GM11168 (cell line): ENCODE results near the gene WASHC3.
"Not testable (repeated sequence)": the region's sequence is repeated elsewhere in the genome, so short reads cannot be mapped to it uniquely, and the experiment has no call there.

Experiments
- in situ Hi-C: fragments of 300-500 bp; cut with MboI; formaldehyde crosslinking; loops from one replicate; pipeline ENCODE4 v1.12.0; 2022; ENCODE audit warnings: low sequenced_read_pairs; ENCODE audit not compliant: unreplicated experiment

Gene WASHC3, protein sequence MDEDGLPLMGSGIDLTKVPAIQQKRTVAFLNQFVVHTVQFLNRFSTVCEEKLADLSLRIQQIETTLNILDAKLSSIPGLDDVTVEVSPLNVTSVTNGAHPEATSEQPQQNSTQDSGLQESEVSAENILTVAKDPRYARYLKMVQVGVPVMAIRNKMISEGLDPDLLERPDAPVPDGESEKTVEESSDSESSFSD

DNA sequence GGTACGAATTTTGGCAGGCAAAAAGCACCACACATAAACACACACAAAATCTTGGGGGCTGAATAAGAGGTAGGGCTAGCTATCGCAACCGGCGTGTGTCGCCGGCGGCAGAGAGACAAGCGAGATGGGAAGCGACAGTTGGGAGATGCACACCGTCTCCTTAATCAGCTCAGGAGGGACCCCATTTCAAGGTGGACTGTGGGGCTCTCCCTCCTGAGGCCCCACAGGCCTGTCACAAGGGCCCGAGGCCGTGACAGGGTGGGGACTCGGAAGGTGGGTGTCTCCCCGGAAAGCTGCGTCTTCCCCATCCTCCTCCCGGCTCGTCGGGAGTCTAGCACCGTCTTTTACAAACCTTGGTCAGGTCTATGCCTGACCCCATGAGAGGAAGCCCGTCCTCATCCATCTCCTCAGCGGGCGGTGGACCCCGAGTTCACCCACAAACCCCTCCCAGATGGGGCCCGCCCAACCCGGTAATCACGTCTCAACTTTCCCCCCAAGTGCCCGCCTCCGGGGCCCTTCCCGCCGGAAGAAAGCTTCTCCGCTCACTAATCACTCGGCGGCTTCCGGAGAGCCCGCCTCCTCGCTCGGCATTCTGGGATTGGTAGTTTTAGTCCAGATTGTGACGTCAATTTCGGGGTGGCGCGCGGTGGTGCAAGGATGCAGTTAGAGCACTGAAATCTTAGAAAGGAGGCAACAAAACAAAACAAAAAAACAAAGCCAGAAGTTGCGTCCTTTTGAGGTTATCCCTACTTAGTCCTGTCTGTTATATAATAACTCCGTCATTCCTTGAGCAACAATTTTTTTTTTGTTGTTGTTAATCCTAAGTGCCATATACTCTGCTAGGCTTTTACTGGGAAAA is at the start of gene WASHC3:
TSS of gene WASHC3 (minus strand) at position 432 of the 859 bp plus-strand sequence. CDS start at position 403, 29 bp downstream.
- in situ Hi-C loops: no loop called here

DNA sequence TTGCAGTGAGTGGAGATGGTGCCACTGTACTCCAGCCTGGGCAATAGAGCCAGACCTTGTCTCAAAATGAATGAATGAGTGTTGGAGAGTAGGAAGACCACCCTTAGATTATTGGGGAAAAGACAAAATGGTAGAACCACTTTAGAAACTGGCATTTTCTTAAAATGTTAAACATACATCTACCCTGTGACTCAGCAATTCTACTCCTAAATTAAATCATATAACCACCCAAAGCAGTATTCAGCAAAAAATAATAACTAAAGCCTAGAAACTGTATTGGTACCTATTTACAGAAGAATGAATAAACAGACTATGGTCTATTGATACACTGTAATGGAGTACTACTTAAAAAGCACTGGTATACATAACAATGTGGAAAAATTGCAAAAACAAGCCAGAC is 49.0 kb upstream of the WASHC3 start:
- in situ Hi-C loops: no loop called here

DNA sequence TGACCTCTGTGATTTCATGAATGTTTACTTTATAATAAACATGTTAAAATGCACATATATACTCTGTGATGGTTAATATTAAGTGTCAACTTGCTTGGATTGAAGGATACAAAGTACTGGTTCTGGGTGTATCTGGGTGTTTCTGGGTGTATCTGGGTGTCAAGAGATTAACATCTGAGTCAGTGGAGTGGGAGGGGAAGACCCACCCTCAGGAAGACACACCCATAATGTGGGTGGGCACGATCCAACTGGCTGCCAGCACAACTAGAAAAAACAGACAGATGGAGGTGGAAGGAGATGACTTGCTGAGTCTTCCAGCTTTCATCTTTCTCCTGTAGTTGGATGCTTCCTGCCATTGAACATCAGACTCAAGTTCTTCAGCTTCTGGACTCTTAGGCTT is 46.2 kb upstream of the WASHC3 start:
- in situ Hi-C loops: no loop called here

DNA sequence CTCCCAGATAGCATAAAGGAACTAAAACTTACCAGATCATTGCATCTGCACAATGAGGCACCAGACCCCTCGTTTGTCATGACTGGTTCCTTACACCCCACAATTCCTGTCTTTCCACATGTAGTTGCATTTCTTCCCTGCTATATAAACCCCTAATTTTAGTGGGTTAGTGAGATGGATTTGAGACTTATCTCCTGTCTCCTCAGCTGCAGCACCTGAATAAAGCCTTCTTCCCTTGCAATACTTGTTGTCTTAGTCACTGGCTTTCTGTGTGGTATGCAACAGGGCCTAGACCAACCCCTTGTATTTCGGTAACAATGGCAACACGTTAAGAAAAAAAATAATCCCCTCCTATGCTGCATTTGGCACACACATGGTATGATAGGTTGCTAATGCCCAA is 45.1 kb upstream of the WASHC3 start:
- in situ Hi-C loops: no loop called here

DNA sequence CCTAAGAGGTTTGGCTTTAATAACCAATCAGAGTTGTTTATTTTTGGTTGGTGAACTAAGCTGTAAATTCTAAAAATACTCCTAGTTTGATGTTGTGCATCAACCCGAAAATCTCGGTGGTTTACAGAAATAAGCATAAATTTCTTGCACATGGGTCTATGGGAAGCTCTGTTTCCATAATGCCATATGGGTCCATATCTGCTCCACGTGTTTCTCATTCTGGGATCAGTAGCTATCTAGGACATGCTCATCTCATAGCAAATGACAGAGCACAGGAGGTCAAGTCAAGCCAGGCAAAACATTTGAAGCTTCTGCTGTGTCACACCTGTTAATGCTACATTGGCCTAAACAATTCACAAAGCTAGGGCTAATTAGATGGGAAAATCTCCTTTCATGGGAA is 35.1 kb upstream of the WASHC3 start:
- in situ Hi-C loops: no loop called here

DNA sequence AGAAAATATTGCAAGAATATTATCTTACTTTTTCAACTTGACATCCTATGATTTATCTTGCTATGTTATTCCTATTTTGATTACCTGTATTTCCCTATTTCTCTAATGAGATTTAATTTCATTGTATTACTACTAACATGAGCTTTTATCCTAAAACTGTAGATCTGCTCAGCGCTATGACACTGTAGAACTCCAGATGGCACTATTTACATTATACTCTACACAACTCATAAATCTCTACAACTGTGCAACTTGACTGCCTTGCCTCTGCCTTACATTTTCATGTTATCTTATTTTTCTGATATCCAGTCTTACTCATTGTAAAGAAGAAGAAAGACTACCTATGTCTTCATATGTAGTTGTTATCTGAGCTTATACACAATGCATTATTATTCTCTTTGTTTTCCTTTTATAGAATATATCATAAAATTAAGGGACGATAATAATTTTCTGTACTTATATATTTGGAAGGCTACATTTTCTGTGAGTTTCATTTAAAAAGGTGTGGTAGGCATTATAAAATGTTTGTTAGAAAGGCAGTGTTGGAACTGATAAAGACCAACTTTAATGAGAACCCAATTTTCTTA is 34.0 kb upstream of the WASHC3 start:
- in situ Hi-C loops: no loop called here

DNA sequence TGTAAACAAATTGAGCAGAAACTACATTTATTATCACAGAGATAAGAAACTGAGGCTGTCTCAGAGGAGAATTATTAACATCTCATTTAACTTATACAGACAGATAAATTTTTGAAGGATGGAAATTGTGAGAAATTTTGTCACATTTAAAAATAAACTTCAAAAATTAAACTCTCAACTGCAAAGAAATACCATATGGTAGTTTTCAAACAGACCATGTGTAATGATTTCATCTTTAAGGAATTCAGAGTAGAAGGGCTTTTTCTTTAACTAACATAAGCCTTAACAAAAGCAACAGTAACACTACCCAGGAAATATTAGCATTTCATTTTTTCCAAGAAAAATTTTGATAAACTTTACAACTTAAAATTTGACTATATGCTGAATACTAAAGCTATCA is 31.5 kb upstream of the WASHC3 start:
- in situ Hi-C loops: no loop called here

DNA sequence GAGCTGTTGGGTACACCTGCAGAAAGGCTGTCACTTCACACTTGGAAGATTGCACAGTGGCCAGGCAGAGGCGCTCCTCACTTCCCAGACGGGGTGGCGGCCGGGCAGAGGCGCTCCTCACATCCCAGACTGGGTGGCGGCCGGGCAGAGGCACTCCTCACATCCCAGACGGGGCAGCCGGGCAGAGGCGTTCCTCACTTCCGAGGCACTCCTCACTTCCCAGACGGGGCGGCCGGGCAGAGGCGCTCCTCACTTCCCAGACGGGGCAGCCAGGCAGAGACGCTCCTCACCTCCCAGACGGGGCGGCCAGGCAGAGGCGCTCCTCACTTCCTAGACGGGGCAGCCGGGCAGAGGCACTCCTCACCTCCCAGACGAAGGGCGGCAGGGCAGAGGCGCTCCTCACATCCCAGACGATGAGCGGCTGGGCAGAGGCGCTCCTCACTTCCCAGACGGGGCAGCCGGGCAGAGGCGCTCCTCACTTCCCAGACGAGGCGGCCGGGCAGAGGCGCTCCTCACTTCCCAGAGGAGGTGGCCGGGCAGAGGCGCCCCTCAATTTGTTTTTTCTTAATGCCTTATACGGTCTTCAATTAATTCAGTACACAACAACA is 27.5 kb upstream of the WASHC3 start:
- in situ Hi-C loops: not testable (repeated sequence)

DNA sequence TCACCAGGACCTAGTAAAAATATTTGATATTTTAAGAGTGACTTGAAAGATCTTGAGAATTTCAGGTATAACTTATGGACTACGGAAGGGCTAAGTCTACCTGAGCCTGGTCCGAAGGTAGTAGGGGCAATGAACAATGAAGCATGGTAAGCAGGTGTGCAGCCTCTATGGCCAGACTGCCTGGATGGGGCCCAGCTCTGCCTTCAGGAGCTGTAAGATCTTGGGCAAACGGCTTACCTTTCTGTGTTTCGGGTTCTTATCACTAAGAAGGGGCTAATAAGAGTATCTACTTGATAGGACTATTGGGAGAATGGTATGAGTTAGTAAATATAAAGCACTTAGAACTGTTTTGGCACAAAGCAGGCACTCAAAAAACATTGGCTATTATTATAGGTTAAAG is 19.1 kb upstream of the WASHC3 start:
- in situ Hi-C loops: no loop called here

DNA sequence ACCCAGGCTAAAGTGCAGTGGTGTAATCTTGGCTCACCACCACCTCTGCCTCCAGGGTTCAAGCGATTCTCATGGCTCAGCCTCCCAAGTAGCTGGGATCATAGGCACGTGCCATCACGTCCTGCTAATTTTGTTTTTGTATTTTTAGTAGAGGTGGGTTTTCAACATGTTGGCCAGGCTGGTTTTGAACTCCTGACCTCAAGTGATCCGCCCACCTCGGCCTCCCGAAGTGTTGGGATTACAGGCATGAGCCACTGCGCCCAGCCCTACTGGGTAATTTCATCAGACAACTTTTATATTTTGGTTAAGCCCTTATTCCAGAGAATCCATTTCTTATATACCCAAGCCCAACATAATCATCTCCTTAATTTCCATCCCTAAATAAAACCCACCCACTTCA is 10.3 kb upstream of the WASHC3 start:
- in situ Hi-C loops: not testable (repeated sequence)

DNA sequence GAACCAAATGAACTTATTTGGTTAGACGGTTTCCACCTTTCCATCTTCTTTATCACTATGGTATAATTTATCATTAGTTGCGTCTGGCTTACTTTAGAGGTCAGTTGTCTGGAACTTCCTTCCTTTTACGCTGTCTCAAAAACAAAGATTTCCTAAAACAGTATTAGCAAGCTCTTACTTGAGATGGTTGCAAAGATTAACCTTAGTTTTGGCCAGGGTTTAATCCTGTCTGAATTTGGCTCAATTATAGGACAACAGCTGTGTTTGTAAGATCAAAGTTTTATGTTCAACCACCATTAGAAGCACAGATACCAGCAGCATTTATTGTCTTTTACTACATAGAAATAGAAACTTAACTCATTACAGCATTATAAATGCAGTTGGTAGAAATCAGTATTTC is 7.9 kb upstream of the WASHC3 start:
- in situ Hi-C loops: no loop called here

DNA sequence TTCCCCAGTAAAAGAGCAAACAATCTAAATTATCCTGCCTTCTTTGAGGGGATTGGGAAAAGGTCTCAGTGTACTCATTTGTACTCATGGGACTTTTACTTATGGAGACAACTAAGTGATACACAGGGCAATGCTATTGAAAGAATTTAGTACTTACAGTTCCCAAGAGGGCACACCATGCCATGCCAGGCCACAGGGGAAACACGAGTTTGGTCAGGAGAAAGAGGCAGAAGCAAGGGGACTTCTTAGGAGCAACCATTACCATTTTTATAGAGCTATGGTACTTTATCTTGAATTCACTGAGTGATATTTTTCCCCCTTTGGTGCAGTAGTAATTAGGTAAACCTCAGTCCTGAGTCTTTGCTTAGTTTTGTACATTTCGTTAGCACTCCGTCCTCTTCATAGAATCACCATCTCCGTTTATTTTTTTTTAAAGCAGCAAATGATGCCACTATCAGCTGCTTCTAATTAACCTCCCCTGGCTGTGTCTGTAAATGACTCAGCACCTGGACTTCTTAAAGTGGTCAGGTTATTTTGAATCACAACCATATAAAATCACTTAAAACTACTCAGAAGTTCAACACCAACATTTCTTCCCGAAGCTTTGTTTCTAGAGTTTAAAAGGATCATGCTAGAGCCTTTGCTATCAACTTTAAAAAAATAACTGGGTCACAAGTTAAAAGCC is 5.9 kb upstream of the WASHC3 start:
- in situ Hi-C loops: no loop called here

DNA sequence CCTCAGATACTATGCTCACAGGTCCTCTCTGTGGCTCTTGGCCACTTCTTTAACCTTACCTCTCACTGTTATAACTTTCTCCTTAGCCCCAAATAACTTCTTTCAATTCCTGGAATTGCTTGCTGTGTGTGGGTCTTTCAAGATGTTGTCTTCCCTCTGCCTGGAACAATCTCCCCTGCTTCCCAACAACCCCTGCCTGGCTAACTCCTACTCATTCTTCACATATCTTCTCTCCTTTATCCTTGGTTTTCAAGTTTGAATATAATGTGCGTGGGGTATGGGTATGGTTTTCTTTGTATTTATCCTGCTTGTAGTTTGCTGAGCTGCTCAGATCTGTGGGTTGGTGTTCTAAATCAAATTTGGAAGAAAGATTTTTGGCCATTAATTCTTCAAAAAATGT is 2.7 kb upstream of the WASHC3 start:
- in situ Hi-C loops: no loop called here

DNA sequence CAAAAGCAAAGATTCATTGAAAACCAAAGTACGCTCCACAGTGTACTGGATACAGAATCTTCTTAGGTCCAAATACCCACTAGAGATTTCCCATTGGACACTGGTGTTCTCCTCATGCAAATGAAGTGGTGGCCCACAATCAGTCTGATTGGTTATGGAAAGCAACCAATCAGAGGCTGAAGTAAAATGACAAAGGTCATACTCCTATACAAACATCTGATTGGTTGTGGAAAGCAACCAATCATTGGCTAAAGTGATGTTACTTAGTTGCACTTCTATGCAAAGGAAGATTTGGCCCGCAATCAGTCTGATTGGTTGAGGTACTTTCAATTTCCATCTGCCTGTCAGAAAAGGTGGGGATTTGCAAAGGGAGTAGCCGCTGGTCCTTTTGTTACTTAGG is 1.3 kb upstream of the WASHC3 start:
- in situ Hi-C loops: no loop called here

DNA sequence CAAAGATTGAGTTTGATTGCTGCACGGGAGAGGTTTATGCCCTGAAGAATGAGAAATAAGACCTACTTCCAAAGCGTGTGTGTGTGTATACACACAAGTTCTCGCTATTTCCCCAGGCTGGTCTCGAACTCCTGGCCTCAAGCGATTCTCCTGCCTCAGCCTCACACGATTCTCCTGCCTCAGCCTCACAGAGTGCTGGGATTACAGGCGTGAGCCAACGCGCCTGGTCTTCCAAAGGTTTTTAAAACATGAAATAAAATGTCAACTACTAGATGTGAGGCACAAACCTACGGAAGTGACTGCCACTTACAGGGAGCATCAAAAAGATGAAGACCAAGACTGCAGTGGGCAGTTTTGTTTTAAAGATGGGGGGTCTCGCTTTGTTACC is 622 bp upstream of the WASHC3 start:
- in situ Hi-C loops: no loop called here

DNA sequence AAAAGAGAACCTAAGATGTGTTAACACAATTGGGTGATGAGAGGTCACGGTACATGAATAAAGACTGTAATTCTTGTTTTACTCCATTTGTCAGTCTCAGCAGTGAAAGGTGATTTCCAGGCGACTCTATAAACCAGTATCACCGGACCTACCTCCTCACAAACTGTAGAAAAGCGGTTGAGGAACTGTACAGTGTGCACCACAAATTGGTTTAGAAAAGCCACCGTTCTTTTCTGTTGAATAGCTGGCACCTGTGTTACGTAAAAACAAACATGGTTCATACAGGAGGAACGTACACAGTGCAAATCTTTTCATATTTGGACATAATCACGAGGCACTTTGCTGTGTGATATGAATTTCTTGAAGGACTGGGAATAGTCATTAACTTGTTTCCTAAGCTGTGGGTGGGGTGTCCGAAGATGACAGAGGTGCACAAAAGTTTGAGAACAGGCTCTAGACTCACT is 663 bp downstream of the WASHC3 start:
- in situ Hi-C loops: no loop called here

DNA sequence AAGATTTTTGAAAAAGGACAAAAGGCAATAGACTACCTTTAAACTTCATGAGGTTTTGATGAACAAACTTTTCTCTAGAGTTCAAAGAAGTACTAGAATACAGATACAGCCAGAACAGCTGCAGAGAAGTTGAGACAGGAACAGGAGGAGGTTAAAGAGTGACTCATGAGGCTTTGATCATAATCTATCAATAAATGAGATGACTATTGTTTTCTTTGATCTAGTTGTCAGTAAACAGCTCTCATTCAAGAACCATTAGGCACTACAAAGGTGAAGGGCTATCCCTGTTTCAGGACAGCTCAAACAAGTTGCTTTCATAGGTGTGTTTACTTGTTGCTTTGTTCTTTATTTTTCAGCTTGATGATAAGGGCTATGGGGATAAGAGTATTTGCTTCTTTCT is 2.4 kb downstream of the WASHC3 start:
- in situ Hi-C loops: no loop called here

DNA sequence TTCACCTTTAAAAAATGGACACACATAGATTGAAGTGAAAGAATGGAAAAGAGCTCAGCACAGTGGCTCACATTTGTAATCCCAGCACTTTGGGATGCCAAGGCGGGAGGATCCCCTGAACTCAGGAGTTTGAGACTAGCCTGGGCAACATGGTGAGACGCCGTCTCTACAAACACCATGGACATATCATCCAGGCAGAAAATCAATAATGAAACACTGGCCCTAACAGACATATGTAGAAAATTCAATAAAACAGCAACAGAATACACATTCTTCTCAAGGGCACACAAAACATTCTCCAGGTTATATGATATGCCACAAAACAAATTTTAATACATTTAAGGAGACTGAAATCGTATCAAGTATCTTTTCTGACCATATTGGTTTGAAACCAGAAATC is 7.4 kb downstream of the WASHC3 start:
- in situ Hi-C loops: no loop called here

DNA sequence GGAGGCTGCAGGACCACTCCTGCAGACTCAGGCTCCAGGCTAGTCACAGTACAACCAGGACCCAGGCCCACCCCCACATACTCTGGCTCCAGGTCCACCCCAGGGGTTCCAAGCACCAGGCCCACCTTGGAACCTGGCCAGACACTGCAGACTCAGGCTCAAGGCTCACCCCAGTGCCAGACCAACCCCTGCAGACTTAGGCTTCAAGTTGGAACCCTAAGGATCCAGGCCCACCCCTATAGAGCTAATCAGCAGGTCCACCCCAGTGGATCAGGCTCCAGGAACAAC is 8.8 kb downstream of the WASHC3 start:
- in situ Hi-C loops: no loop called here

DNA sequence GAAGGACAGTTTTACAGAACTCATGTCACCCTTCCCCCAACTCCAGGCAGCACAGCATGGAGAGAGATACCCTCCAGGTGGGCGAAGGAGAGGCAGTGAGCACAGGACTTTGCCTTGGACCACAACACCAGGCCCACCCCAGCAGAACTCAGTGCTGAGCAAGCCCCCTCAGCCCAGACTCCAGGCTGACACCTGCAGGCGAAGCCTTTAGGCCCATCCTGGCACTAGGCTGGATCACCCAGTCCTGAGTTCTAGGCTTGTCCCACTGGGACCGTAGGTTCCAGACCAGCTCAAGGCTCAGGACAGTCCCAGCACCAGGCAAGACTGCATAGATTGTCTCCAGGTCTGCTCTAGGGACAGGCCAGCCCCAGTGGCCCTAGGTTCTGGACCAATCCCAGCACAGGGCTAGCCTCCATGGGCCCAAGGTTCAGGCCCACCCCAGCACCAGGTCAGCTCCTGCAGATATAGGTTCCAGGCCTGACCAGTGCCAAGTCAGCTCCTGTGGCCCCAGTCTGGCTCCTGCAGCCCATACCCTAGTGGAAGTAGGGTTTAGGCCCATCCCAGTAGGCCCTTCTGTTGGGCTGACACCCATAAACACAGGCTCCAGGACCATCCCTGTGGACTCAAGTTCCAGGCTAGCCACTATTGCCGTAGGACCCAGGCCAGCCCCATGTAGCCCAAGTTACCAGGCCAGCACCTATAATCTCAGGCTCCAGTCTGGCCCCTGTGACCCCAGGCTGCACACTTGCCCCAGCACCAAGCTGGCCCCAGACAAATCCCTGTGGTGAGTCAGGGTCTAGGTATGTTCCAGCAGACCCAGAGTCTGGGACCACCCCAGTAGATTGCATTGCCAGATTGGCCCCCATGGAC is 9.4 kb downstream of the WASHC3 start:
- in situ Hi-C loops: no loop called here
